T-helper 1 cell treated with Interleukin-12 subunit alpha and Interleukin-12 subunit beta and Interleukin-4 antibody, amounts not matched to agents 30 μg/mL and 1 μg/mL, for 36 hours (primary cell): ENCODE data around the gene NR1H4.
"Not testable (repeated sequence)": the region's sequence is repeated elsewhere in the genome, so short reads cannot be mapped to it uniquely, and the experiment has no call there.

Experiments
- H3K27ac Mint-ChIP-seq: one replicate; pipeline ENCODE4 v1.8.0; 2021; ENCODE audit warnings: mild to moderate bottlenecking, mixed read lengths
- H3K27me3 Mint-ChIP-seq: one replicate; pipeline ENCODE4 v1.8.0; 2021; ENCODE audit warnings: low read depth, mixed read lengths
- H3K36me3 Mint-ChIP-seq: one replicate; pipeline ENCODE4 v1.8.0; 2021; ENCODE audit warnings: low read depth, mixed read lengths
- H3K4me1 Mint-ChIP-seq: one replicate; pipeline ENCODE4 v1.8.0; 2021; ENCODE audit warnings: low read depth, mixed read lengths
- H3K4me3 Mint-ChIP-seq: one replicate; pipeline ENCODE4 v1.8.0; 2021; ENCODE audit warnings: mild to moderate bottlenecking, moderate library complexity, mixed read lengths
- H3K9me3 Mint-ChIP-seq: one replicate; pipeline ENCODE4 v1.8.0; 2021; ENCODE audit warnings: mixed read lengths

NR1H4 gene

DNA sequence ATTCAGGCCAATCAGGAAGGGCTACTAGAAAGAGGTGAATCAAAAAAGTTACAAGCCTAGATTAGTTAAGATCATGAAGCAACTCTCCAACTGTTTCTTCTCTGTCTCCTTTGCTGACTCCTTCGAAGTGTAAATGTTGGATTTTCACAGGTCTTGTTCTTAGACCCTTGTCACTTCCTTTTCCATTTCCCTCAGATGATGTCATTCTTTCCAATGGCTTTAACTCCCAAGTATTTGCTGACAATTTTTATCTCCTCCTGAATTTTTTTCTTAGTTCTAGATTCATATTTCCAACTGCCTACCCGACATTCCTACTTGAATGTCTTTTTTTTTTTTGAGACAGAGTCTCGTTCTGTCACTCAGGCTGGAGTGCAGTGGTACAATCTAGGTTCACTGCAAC is 110.6 kb downstream of the NR1H4 start:
- H3K36me3 Mint-ChIP-seq: no peaks in the 10 kb centered on the region
- H3K27ac Mint-ChIP-seq: no peak overlapping the region
- H3K9me3 Mint-ChIP-seq: peaks cover 32% of the 10 kb centered on the region
- no peaks in the 10 kb centered on the region for H3K4me1 Mint-ChIP-seq
- no peak overlapping the region for H3K4me3 Mint-ChIP-seq
- no peaks in the 10 kb centered on the region for H3K27me3 Mint-ChIP-seq

DNA sequence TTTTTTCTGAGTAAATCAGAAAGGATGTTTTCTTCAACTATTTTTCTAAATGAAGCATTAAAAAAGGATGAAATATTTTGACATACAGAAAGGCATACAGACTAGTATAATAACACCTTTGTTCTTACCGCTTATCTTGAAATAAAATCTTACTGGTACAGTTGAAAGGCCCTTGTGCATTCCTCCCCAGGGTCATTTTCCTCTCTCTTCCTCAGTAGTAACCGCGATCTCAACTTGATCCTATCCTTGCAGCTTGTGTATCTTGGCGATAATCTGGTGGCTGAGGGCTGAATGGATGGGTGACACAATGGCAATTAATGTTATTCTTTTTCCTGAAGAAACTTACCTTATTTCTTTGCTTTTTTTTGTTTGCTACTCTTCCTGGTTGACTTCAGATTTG is 118.3 kb downstream of the NR1H4 start:
- Mint-ChIP-seq H3K27me3 (no peaks in the 10 kb centered on the region), H3K4me1 (no peaks in the 10 kb centered on the region), H3K9me3 (peaks cover 12% of the 10 kb centered on the region), H3K4me3 (no peak overlapping the region), H3K36me3 (no peaks in the 10 kb centered on the region), H3K27ac (no peak overlapping the region)

DNA sequence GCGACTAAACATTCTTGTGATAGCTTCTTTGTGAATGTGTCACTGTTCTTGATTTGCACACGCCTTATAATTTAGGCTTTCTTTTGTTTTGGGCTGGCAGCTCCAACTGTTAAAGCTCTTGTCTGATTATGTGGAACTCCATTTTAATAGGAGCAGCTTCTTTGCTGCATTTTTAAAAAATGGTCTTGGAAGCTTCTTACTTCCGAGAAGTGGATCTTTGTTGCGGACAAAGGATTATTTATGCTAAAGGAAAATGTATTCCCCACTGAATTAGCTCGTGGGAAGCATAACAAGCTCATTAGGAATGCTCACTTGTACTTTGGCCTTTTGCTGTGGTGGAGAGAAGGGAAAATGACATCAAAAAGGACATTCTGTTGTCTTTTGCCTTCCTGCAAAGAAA is 119.8 kb downstream of the NR1H4 start:
- no peak overlapping the region for H3K4me3 Mint-ChIP-seq
- no peaks in the 10 kb centered on the region for H3K4me1 Mint-ChIP-seq
- H3K27ac Mint-ChIP-seq: no peak overlapping the region
- no peaks in the 10 kb centered on the region for H3K27me3 Mint-ChIP-seq
- no peaks in the 10 kb centered on the region for H3K36me3 Mint-ChIP-seq
- peaks cover 7% of the 10 kb centered on the region for H3K9me3 Mint-ChIP-seq

- Mint-ChIP-seq H3K27me3 (no peaks in the 10 kb centered on the region), H3K36me3 (no peaks in the 10 kb centered on the region), H3K9me3 (no peaks in the 10 kb centered on the region), H3K27ac (no peak overlapping the region), H3K4me3 (no peak overlapping the region), H3K4me1 (no peaks in the 10 kb centered on the region)
These were observed 128.0 kb downstream of the NR1H4 start for GRCh38 chr12:100601626-100602025.

- H3K9me3 Mint-ChIP-seq, H3K27me3 Mint-ChIP-seq, H3K4me3 Mint-ChIP-seq, H3K36me3 Mint-ChIP-seq, H3K27ac Mint-ChIP-seq, H3K4me1 Mint-ChIP-seq: not testable (repeated sequence)
These were observed 129.3 kb downstream of the NR1H4 start for GRCh38 chr12:100602997-100603396.

DNA sequence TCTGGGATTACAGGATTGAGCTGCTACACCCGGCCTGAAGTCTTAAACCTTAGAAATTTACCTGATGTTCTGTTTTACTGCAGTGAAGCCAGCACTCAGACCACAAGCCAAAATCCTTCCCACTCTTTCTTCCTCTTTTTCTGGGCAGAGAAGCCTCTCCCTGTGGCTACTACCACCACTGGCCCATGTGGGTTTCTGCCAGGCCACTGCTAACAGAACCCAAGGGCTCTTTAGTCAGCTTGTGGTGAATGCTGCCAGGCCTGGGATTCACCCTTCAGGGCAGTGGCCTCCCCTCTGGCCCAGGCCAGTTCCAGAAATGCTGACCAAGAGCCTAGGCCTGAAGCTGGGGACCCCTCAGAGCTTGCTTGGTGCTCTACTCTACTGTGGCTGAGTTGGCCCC is 135.1 kb downstream of the NR1H4 start:
- H3K27ac Mint-ChIP-seq: no peak overlapping the region
- no peaks in the 10 kb centered on the region for H3K4me1 Mint-ChIP-seq
- H3K4me3 Mint-ChIP-seq: no peak overlapping the region
- no peaks in the 10 kb centered on the region for H3K9me3 Mint-ChIP-seq
- H3K27me3 Mint-ChIP-seq: no peaks in the 10 kb centered on the region
- H3K36me3 Mint-ChIP-seq: no peaks in the 10 kb centered on the region

- H3K4me1 Mint-ChIP-seq: no peaks in the 10 kb centered on the region
- H3K9me3 Mint-ChIP-seq: no peaks in the 10 kb centered on the region
- no peak overlapping the region for H3K4me3 Mint-ChIP-seq
- H3K27ac Mint-ChIP-seq: no peak overlapping the region
- no peaks in the 10 kb centered on the region for H3K36me3 Mint-ChIP-seq
- no peaks in the 10 kb centered on the region for H3K27me3 Mint-ChIP-seq
These were observed 137.2 kb downstream of the NR1H4 start for GRCh38 chr12:100610666-100611430.

GRCh38 chr12:100612606-100613005 is 138.9 kb downstream of the NR1H4 start:
- Mint-ChIP-seq H3K9me3 (no peaks in the 10 kb centered on the region), H3K4me3 (no peak overlapping the region), H3K4me1 (no peaks in the 10 kb centered on the region), H3K27me3 (no peaks in the 10 kb centered on the region), H3K36me3 (no peaks in the 10 kb centered on the region), H3K27ac (no peak overlapping the region)
